Astrocyte (in vitro differentiated cells and primary cell): ENCODE data around the gene AZI2.

Source experiments
- EZH2 ChIP-seq: IDR thresholded peaks from 2 replicates; pipeline ENCODE4 v1.6.1; 2012; ENCODE audit warnings: mild to moderate bottlenecking, low read length, inconsistent platforms; ENCODE audit not compliant: insufficient read depth
- TF ChIP-seq, protein P1 (sequence below): IDR thresholded peaks from 2 replicates; pipeline ENCODE4 v1.5.1; 2011; ENCODE audit warnings: low read depth, mild to moderate bottlenecking, inconsistent platforms, low read length, moderate library complexity; ENCODE audit not compliant: insufficient read depth

DNA sequence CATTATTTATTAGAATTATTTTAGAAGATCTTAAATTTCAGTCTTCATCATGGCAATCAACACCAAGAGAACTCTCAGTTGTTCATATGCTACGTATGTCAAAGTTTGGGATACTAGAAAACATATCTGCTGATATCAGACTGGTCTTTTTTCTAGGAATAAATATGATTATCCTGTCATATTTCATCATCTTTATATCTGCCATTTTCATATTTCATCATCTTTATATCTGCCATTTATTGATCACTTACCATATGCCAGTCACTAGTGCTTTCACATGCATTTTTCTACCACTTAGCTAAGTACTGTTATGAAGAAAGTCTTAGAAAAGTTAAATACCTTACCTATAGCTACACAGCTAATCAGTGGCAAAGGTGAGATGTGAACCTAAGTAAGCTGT, 2.9 kb downstream of the AZI2 start:
- TF ChIP-seq, protein P1, sequence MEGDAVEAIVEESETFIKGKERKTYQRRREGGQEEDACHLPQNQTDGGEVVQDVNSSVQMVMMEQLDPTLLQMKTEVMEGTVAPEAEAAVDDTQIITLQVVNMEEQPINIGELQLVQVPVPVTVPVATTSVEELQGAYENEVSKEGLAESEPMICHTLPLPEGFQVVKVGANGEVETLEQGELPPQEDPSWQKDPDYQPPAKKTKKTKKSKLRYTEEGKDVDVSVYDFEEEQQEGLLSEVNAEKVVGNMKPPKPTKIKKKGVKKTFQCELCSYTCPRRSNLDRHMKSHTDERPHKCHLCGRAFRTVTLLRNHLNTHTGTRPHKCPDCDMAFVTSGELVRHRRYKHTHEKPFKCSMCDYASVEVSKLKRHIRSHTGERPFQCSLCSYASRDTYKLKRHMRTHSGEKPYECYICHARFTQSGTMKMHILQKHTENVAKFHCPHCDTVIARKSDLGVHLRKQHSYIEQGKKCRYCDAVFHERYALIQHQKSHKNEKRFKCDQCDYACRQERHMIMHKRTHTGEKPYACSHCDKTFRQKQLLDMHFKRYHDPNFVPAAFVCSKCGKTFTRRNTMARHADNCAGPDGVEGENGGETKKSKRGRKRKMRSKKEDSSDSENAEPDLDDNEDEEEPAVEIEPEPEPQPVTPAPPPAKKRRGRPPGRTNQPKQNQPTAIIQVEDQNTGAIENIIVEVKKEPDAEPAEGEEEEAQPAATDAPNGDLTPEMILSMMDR, result no peak
- no peak for TF ChIP-seq EZH2
